WTC11 (cell line): ENCODE measurements around the gene NMRAL1. TPM values are rescaled to one million over a fixed set of nuclear protein-coding genes. Genes with fewer than 3 reads are reported as not detected.

Experiments used
- ATAC-seq: fragments of 200-7000 bp; cut with Tn5 transposase; 2 replicates; pipeline ENCODE4 v1.10.0; 2021; ENCODE audit warnings: mild to moderate bottlenecking, moderate library complexity
- CTCF ChIA-PET: fragments of 300-600 bp; sonication (Branson Sonifier 250); formaldehyde crosslinking; loops from one replicate; lab custom pipeline; 2021; ENCODE audit warnings: antibody characterized with exemption; lab: Charles Lee
- POLR2A ChIA-PET: fragments of 350-600 bp; sonication (Branson Sonifier 250); formaldehyde crosslinking; loops from one replicate; lab custom pipeline; 2021; ENCODE audit warnings: antibody characterized with exemption; lab: Charles Lee
- DNase-seq: peaks from one replicate; pipeline ENCODE4 v3.0.0; 2021; ENCODE audit warnings: low spot score
- H3K27ac Mint-ChIP-seq: 2 replicates; pipeline ENCODE4 v1.8.0; 2021; ENCODE audit warnings: mixed read lengths
- H3K27me3 Mint-ChIP-seq: 2 replicates; pipeline ENCODE4 v1.8.0; 2021; ENCODE audit warnings: low read depth, mild to moderate bottlenecking, moderate library complexity, mixed read lengths
- H3K36me3 Mint-ChIP-seq: 2 replicates; pipeline ENCODE4 v1.8.0; 2021; ENCODE audit warnings: mixed read lengths
- H3K4me1 Mint-ChIP-seq: 2 replicates; pipeline ENCODE4 v1.8.0; 2022; ENCODE audit warnings: mixed read lengths
- H3K4me3 Mint-ChIP-seq: 2 replicates; pipeline ENCODE4 v1.8.0; 2021; ENCODE audit warnings: mild to moderate bottlenecking, moderate library complexity, mixed read lengths
- H3K9me3 Mint-ChIP-seq: 2 replicates; pipeline ENCODE4 v1.8.0; 2021; ENCODE audit warnings: mixed read lengths
- ATF6 ChIP-seq: sonication (generic); formaldehyde crosslinking; IDR thresholded peaks from 2 replicates; pipeline ENCODE4 v1.8.1; 2023; ENCODE audit warnings: mild to moderate bottlenecking, missing genetic modification reagents
- CDX4 ChIP-seq: fragments of 250-450 bp; sonication (Bioruptor Pico); IDR thresholded peaks from 2 replicates; pipeline ENCODE4 v1.9.0; 2021; ENCODE audit warnings: moderate library complexity, mild to moderate bottlenecking, inconsistent platforms, borderline replicate concordance
- CREB1 ChIP-seq: sonication (generic); formaldehyde crosslinking; IDR thresholded peaks from 2 replicates; pipeline ENCODE4 v1.8.0; 2023; ENCODE audit warnings: mild to moderate bottlenecking, missing genetic modification reagents
- E2F4 ChIP-seq: sonication (generic); formaldehyde crosslinking; IDR thresholded peaks from 2 replicates; pipeline ENCODE4 v1.8.1; 2022; ENCODE audit warnings: low read depth, mild to moderate bottlenecking, moderate library complexity, missing genetic modification reagents, borderline replicate concordance
- EMX1 ChIP-seq: fragments of 250-450 bp; sonication (Bioruptor Pico); IDR thresholded peaks from 2 replicates; pipeline ENCODE4 v1.8.0; 2021; ENCODE audit warnings: mild to moderate bottlenecking
- FOXP1 ChIP-seq: sonication (generic); formaldehyde crosslinking; IDR thresholded peaks from 2 replicates; pipeline ENCODE4 v1.8.0; 2022; ENCODE audit warnings: missing genetic modification reagents, mild to moderate bottlenecking, moderate library complexity, borderline replicate concordance
- GTF2I ChIP-seq: fragments of 250-450 bp; sonication (Bioruptor Pico); conservative IDR thresholded peaks from 2 replicates; pipeline ENCODE4 v1.4.0; 2021; ENCODE audit warnings: mild to moderate bottlenecking
- IRF1 ChIP-seq: sonication (generic); formaldehyde crosslinking; IDR thresholded peaks from 2 replicates; pipeline ENCODE4 v1.8.0; 2023; ENCODE audit warnings: missing genetic modification reagents
- IRF2 ChIP-seq: sonication (generic); formaldehyde crosslinking; IDR thresholded peaks from 2 replicates; pipeline ENCODE4 v1.8.0; 2022; ENCODE audit warnings: low read depth, missing genetic modification reagents, borderline replicate concordance
- NFYB ChIP-seq: sonication (generic); formaldehyde crosslinking; conservative IDR thresholded peaks from 2 replicates; pipeline ENCODE4 v1.8.0; 2022; ENCODE audit warnings: low read depth, missing genetic modification reagents
- SMAD4 ChIP-seq: sonication (generic); formaldehyde crosslinking; IDR thresholded peaks from 2 replicates; pipeline ENCODE4 v1.8.0; 2022; ENCODE audit warnings: mild to moderate bottlenecking, missing genetic modification reagents
- SP1 ChIP-seq: sonication (generic); formaldehyde crosslinking; conservative IDR thresholded peaks from 2 replicates; pipeline ENCODE4 v1.8.1; 2022; ENCODE audit warnings: missing genetic modification reagents
- TEAD1 ChIP-seq: sonication (generic); formaldehyde crosslinking; IDR thresholded peaks from 2 replicates; pipeline ENCODE4 v1.8.0; 2022; ENCODE audit warnings: mild to moderate bottlenecking, missing genetic modification reagents
- USF1 ChIP-seq: sonication (generic); formaldehyde crosslinking; IDR thresholded peaks from 2 replicates; pipeline ENCODE4 v1.8.0; 2022; ENCODE audit warnings: mild to moderate bottlenecking, missing genetic modification reagents
- ZNF219 ChIP-seq: sonication (generic); formaldehyde crosslinking; IDR thresholded peaks from 2 replicates; pipeline ENCODE4 v1.8.0; 2023; ENCODE audit warnings: missing genetic modification reagents, mild to moderate bottlenecking, borderline replicate concordance
- ZNF281 ChIP-seq: sonication (generic); formaldehyde crosslinking; IDR thresholded peaks from 2 replicates; pipeline ENCODE4 v1.8.0; 2023; ENCODE audit warnings: mild to moderate bottlenecking, missing genetic modification reagents
- total RNA-seq: library from RNA; stranded (reverse); gene quantifications from 3 replicates; pipeline ENCODE4 v1.2.3, GENCODE V29; 2021
- TF ChIP-seq, protein P1 (sequence below): fragments of 250-450 bp; sonication (Bioruptor Pico); IDR thresholded peaks from 2 replicates; pipeline ENCODE4 v1.8.0; 2021; ENCODE audit warnings: mild to moderate bottlenecking
- TF ChIP-seq, protein P2 (sequence below): sonication (generic); formaldehyde crosslinking; IDR thresholded peaks from 2 replicates; pipeline ENCODE4 v1.8.1; 2022; ENCODE audit warnings: missing genetic modification reagents, borderline replicate concordance
- TF ChIP-seq, protein P3 (sequence below): sonication (generic); formaldehyde crosslinking; IDR thresholded peaks from 2 replicates; pipeline ENCODE4 v1.8.1; 2023; ENCODE audit warnings: mild to moderate bottlenecking, missing genetic modification reagents, moderate library complexity
- TF ChIP-seq, protein P4 (sequence below): sonication (generic); formaldehyde crosslinking; IDR thresholded peaks from 2 replicates; pipeline ENCODE4 v1.8.1; 2023; ENCODE audit warnings: mild to moderate bottlenecking, missing genetic modification reagents

Gene NMRAL1
- total RNA-seq, 1 experiment from 2014 or later: 68.1 TPM

- ChIA-PET CTCF (interaction anchor here (1.0 kb wide), 1 partner anchor 66 kb away, joined by 4 read pairs; no protein-coding TSS in a partner anchor), POLR2A (no interaction called here)
- H3K9me3 Mint-ChIP-seq: no peaks in the 10 kb centered on the region
- 0 out of 2 replicates have a peak overlapping the region, but pooled peaks have one; percentile 7 for H3K27ac Mint-ChIP-seq
- peaks cover 9% of the 10 kb centered on the region for H3K4me1 Mint-ChIP-seq
- DNase-seq (no peak), ATAC-seq (no peak)
- no peaks in the 10 kb centered on the region for H3K36me3 Mint-ChIP-seq
- H3K4me3 Mint-ChIP-seq: no peak overlapping the region
- no peaks in the 10 kb centered on the region for H3K27me3 Mint-ChIP-seq
- TF ChIP-seq ATF6 (CRISPR knock-in tag) (no peak), SMAD4 (CRISPR knock-in tag) (no peak), IRF2 (CRISPR knock-in tag) (no peak), TEAD1 (CRISPR knock-in tag) (no peak), CDX4 (CRISPR knock-in tag) (no peak), USF1 (CRISPR knock-in tag) (no peak), IRF1 (CRISPR knock-in tag) (no peak), CREB1 (no peak), GTF2I (CRISPR knock-in tag) (no peak), EMX1 (no peak), SP1 (CRISPR knock-in tag) (no peak), NFYB (no peak), FOXP1 (CRISPR knock-in tag) (no peak), ZNF219 (CRISPR knock-in tag) (no peak), ZNF281 (CRISPR knock-in tag) (no peak), E2F4 (CRISPR knock-in tag) (no peak)
- TF ChIP-seq, protein P1, sequence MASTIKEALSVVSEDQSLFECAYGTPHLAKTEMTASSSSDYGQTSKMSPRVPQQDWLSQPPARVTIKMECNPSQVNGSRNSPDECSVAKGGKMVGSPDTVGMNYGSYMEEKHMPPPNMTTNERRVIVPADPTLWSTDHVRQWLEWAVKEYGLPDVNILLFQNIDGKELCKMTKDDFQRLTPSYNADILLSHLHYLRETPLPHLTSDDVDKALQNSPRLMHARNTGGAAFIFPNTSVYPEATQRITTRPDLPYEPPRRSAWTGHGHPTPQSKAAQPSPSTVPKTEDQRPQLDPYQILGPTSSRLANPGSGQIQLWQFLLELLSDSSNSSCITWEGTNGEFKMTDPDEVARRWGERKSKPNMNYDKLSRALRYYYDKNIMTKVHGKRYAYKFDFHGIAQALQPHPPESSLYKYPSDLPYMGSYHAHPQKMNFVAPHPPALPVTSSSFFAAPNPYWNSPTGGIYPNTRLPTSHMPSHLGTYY (CRISPR knock-in tag): no peak
- TF ChIP-seq, protein P2, sequence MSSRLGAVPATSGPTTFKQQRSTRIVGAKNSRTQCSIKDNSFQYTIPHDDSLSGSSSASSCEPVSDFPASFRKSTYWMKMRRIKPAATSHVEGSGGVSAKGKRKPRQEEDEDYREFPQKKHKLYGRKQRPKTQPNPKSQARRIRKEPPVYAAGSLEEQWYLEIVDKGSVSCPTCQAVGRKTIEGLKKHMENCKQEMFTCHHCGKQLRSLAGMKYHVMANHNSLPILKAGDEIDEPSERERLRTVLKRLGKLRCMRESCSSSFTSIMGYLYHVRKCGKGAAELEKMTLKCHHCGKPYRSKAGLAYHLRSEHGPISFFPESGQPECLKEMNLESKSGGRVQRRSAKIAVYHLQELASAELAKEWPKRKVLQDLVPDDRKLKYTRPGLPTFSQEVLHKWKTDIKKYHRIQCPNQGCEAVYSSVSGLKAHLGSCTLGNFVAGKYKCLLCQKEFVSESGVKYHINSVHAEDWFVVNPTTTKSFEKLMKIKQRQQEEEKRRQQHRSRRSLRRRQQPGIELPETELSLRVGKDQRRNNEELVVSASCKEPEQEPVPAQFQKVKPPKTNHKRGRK: no peak
- TF ChIP-seq, protein P3, sequence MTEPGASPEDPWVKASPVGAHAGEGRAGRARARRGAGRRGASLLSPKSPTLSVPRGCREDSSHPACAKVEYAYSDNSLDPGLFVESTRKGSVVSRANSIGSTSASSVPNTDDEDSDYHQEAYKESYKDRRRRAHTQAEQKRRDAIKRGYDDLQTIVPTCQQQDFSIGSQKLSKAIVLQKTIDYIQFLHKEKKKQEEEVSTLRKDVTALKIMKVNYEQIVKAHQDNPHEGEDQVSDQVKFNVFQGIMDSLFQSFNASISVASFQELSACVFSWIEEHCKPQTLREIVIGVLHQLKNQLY (CRISPR knock-in tag): no peak
- TF ChIP-seq, protein P4, sequence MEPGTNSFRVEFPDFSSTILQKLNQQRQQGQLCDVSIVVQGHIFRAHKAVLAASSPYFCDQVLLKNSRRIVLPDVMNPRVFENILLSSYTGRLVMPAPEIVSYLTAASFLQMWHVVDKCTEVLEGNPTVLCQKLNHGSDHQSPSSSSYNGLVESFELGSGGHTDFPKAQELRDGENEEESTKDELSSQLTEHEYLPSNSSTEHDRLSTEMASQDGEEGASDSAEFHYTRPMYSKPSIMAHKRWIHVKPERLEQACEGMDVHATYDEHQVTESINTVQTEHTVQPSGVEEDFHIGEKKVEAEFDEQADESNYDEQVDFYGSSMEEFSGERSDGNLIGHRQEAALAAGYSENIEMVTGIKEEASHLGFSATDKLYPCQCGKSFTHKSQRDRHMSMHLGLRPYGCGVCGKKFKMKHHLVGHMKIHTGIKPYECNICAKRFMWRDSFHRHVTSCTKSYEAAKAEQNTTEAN (CRISPR knock-in tag): no peak
Observed at GRCh38 chr16:4481963-4482362, 7.5 kb upstream of the NMRAL1 start.
